Peyer's patch (tissue), 4 donors: ENCODE results near the gene PALM3. TPM values are rescaled to one million over a fixed set of nuclear protein-coding genes. Genes with fewer than 3 reads are reported as not detected.

ENCODE experiments used
- DNase-seq, 3 donors: peaks; one replicate each; pipeline ENCODE4 v3.0.0-alpha.2; 2017 to 2019
- H3K27ac ChIP-seq, 4 donors: fragments of 200-600 bp; sonication (generic); one replicate each; pipeline ENCODE4 v1.5.1; 2016 to 2019
- H3K27me3 ChIP-seq, 2 donors: fragments of 200-600 bp; sonication (generic); one replicate each; pipeline ENCODE4 v1.5.1; 2019
- H3K36me3 ChIP-seq, 3 donors: fragments of 200-600 bp; sonication (generic); one replicate each; pipeline ENCODE4 v1.5.1; 2016 to 2019
- H3K4me1 ChIP-seq, 4 donors: fragments of 200-600 bp; sonication (generic); one replicate each; pipeline ENCODE4 v1.5.1; 2016 to 2019
- H3K4me3 ChIP-seq, 4 donors: fragments of 200-600 bp; sonication (generic); 1 replicate in 3 of 4; 2 replicates in 1 of 4; pipeline ENCODE4 v1.5.1; 2016 to 2019; ENCODE audit warnings: mild to moderate bottlenecking in 1 of 4
- H3K9me3 ChIP-seq, 4 donors: fragments of 200-600 bp; sonication (generic); one replicate each; pipeline ENCODE4 v1.5.1; 2016 to 2019; ENCODE audit warnings: mild to moderate bottlenecking in 1 of 4
- POLR2A ChIP-seq, 2 donors: fragments of 450-650 bp; IDR thresholded peaks; one replicate each; pipeline ENCODE4 v1.5.1; 2017; ENCODE audit warnings: antibody characterized with exemption in 2 of 2, mild to moderate bottlenecking in 2 of 2, moderate library complexity in 2 of 2
- total RNA-seq, 4 donors: library from RNA; depleted of rRNA; stranded (reverse); fragments of >200 nt; gene quantifications; one replicate each; pipeline ENCODE4 v1.1.0, GENCODE V29; 2016
- TF ChIP-seq, protein P1 (sequence below), 6 experiments: fragments of 450-650 bp in 4 of 6; fragments of 200-600 bp in 2 of 6; sonication (generic) in 1 of 6; IDR thresholded peaks; one replicate each; pipeline ENCODE4 v1.5.1; 2017 to 2019; ENCODE audit warnings: antibody characterized with exemption in 6 of 6, mild to moderate bottlenecking in 3 of 6, moderate library complexity in 1 of 6

Gene PALM3
- total RNA-seq, 4 donors from 2014 or later, result 0.53 to 0.54 TPM; not detected in 2

DNA sequence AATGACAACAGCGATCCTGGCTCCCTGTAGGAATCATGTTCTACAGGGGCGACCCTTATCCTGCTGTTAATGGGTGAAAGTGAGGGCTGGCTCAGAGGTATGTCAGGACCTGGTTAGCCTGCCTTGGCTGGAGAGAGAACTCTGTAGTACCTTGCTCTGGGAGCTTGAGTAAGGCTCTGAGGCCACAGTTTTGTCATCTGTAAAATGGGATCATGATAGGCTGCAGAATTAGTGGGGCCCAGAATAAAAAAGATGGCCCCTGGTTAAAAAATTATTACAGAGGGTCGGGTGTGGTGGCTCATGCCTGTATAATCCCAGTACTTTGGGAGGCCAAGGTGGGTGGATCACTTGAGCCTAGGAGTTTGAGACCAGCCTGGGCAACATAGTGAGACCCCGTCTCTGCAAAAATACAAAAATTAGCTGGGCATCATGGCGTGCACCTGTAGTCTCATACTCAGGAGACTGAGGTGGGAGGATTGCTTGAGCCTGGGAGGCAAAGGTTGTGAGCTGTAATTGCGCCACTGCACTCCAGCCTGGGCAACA lies 39.2 kb upstream of the PALM3 start:
- no peaks in the 10 kb centered on the region for H3K9me3 ChIP-seq
- no peak overlapping the region for H3K4me3 ChIP-seq
- DNase-seq, result no peak
- no peaks in the 10 kb centered on the region for H3K4me1 ChIP-seq
- no peaks in the 10 kb centered on the region for H3K27me3 ChIP-seq
- TF ChIP-seq, protein P1, sequence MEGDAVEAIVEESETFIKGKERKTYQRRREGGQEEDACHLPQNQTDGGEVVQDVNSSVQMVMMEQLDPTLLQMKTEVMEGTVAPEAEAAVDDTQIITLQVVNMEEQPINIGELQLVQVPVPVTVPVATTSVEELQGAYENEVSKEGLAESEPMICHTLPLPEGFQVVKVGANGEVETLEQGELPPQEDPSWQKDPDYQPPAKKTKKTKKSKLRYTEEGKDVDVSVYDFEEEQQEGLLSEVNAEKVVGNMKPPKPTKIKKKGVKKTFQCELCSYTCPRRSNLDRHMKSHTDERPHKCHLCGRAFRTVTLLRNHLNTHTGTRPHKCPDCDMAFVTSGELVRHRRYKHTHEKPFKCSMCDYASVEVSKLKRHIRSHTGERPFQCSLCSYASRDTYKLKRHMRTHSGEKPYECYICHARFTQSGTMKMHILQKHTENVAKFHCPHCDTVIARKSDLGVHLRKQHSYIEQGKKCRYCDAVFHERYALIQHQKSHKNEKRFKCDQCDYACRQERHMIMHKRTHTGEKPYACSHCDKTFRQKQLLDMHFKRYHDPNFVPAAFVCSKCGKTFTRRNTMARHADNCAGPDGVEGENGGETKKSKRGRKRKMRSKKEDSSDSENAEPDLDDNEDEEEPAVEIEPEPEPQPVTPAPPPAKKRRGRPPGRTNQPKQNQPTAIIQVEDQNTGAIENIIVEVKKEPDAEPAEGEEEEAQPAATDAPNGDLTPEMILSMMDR (IDR thresholded peaks at IDR 0.05), result no peak
- TF ChIP-seq POLR2A (IDR thresholded peaks at IDR 0.05), result no peak
- H3K27ac ChIP-seq, result no peak overlapping the region
- H3K36me3 ChIP-seq, result peaks cover 0 to 75% (median 0%) of the 10 kb centered on the region in 3 donors

DNA sequence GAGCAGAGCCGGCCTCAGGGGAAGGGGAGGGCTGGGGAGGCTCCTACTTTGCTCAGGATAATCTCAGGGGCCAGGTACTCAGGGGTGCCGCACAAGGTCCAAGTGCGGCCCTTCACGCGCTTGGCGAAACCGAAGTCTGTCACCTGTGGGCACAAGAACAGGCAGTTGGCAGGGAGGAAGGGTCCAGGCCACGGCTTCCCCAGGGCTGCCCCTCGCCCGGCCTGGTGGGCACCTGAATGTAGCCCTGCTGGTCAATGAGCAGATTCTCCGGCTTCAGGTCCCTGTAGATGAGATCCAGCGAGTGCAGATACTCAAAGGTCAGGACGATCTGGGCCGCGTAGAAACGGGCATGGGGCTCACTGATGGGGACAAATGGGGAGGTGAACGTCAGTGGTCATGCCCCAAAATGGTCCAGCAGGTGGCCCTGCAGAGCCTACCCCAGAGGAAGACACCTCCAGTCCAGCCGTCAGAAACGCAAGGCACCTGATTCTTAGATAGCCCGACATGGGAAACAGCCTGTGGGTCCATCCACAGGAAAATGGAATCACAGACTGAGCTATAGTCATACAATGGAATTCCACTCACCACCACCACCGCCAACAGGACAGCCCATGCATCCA lies 35.8 kb upstream of the PALM3 start:
- Histone ChIP-seq H3K27me3 (no peaks in the 10 kb centered on the region), H3K4me3 (no peak overlapping the region), H3K27ac (no peak overlapping the region), H3K36me3 (peaks cover 0 to 50% (median 0%) of the 10 kb centered on the region in 3 donors), H3K9me3 (peaks cover 0 to 6% (median 0%) of the 10 kb centered on the region in 4 donors), H3K4me1 (no peaks in the 10 kb centered on the region)
- no peak for DNase-seq
- no peak for TF ChIP-seq POLR2A (IDR thresholded peaks at IDR 0.05)
- TF ChIP-seq, protein P1 (IDR thresholded peaks at IDR 0.05), result peak in 2 of 6 experiments; percentile 5 to 6

DNA sequence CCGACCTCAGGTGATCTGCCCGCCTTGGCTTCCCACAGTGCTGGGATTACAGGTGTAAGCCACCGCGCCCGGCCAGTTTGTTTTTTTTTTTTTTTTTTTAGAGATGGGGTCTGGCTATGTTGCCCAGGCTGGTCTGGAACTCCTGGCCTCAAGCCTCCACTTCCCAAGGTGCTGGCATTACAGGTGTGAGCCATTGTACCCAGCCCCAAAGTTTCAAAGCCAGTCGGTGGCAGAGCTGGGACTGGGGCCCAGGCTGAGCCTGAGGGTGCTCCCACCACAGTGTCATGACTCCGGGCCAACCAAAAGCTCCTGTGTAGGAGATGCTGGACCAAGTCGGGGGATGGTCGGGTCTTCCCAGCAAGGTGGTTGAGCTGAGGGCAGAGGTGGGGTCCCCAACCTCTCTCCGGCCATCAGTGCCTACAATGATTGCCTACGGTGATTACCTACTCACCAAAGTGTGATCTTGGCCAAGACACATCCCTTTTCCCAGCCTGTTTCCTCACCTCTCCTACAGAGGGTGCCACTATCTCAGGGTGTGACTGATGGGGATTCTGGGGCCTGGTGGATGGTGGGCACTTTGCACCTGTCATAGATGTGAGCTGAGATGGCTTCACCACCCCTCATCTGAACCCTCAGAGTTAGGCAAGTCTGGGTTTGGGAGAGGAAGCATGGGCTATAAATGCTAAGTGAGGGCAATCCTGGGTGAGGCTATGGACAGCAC lies 34.6 kb upstream of the PALM3 start:
- H3K4me1 ChIP-seq, result peaks cover 0 to 8% (median 5%) of the 10 kb centered on the region in 4 donors
- peaks cover 0 to 38% (median 0%) of the 10 kb centered on the region in 3 donors for H3K36me3 ChIP-seq
- H3K27ac ChIP-seq, result no peak overlapping the region
- peaks cover 0 to 6% (median 0%) of the 10 kb centered on the region in 4 donors for H3K9me3 ChIP-seq
- no peak for DNase-seq
- H3K27me3 ChIP-seq, result no peaks in the 10 kb centered on the region
- no peak for TF ChIP-seq POLR2A (IDR thresholded peaks at IDR 0.05)
- TF ChIP-seq, protein P1 (IDR thresholded peaks at IDR 0.05), result no peak
- H3K4me3 ChIP-seq, result no peak overlapping the region

DNA sequence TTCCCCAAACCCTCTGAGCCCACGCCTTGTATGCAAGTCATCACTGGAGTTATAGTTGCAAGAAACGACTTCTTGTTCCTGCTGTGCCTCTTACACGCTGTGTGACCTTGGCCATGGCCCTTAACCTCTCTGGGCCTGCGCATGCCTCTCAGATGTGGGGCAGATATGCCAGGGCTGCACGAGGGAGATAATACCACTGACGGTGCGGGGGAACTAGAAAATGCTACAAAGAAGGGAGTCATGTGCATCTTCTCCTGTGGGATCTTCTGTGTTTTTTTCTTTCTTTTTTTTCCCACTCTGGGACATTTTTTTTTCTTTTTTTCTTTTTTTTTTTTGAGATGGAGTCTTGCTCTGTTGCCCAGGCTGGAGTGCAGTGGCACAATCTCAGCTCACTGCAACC lies 33.0 kb upstream of the PALM3 start:
- Histone ChIP-seq H3K36me3 (peaks cover 0 to 22% (median 0%) of the 10 kb centered on the region in 3 donors), H3K27ac (no peak overlapping the region), H3K27me3 (no peaks in the 10 kb centered on the region), H3K4me3 (no peak overlapping the region), H3K9me3 (peaks cover 0 to 6% (median 0%) of the 10 kb centered on the region in 4 donors), H3K4me1 (peaks cover 0 to 8% (median 5%) of the 10 kb centered on the region in 4 donors)
- DNase-seq, result no peak
- TF ChIP-seq, protein P1 (IDR thresholded peaks at IDR 0.05), result no peak
- TF ChIP-seq POLR2A (IDR thresholded peaks at IDR 0.05), result no peak

DNA sequence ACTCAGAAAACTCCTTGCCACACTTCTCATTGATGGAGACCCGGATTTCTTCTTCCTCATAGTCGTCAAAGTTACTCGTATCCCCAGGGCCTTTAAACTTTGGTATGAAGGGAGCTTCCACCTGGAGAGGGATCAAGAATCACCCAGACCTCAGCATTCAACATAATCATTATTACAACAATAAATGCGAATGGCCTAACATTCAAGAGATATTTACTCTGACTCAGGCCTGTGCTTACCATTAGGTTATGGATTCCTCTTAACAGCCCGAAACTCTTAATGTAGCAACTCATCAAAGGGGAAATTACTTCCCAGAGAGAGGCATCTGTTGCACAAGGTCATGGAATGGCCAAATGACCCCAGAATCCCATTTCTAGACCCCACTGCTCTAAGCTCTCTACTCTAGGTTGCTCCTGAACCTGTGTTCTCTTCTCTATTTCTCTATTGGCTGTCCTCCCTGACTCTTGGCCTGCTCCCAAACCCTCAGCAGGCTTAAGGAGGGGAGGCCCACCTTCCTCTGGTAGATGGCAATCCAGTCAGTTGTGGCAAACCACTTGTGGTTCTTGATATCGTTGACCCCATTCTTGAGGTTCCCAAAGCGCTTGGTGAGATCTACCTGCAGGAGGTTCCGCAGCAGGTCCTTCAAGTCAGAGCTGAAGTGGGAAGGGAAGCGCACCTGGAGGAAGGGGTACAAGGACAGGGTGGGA lies 31.4 kb upstream of the PALM3 start:
- no peak for TF ChIP-seq POLR2A (IDR thresholded peaks at IDR 0.05)
- TF ChIP-seq, protein P1 (IDR thresholded peaks at IDR 0.05), result no peak
- Histone ChIP-seq H3K4me1 (peaks cover 0 to 12% (median 6%) of the 10 kb centered on the region in 4 donors), H3K4me3 (no peak overlapping the region), H3K36me3 (peaks cover 0 to 27% (median 0%) of the 10 kb centered on the region in 3 donors), H3K27me3 (no peaks in the 10 kb centered on the region), H3K27ac (no peak overlapping the region), H3K9me3 (peaks cover 0 to 6% (median 0%) of the 10 kb centered on the region in 4 donors)
- DNase-seq, result no peak
